Small intestine (tissue), 7 donors: ENCODE data around the gene MFAP1. TPM values are rescaled to one million over a fixed set of nuclear protein-coding genes. Genes with fewer than 3 reads are reported as not detected.
"Not testable (repeated sequence)": the region's sequence is repeated elsewhere in the genome, so short reads cannot be mapped to it uniquely, and the experiment has no call there.

Source experiments
- DNase-seq, 2 donors: peaks; one replicate each; pipeline versions ENCODE4 v3.0.0 to v3.0.0-alpha.2; 2013
- FAIRE-seq: peaks from 2 replicates; lab custom pipeline; 2012; peaks lifted over from hg19 to GRCh38; lab: Jason Lieb, UNC
- H3K27ac ChIP-seq, 3 donors: one replicate each; pipeline ENCODE4 v1.5.1; 2013; ENCODE audit warnings: low read length in 2 of 3, mild to moderate bottlenecking in 2 of 3, control low read depth in 1 of 3, inconsistent platforms in 1 of 3, low read depth in 1 of 3, moderate library complexity in 1 of 3
- H3K27me3 ChIP-seq, 3 donors: one replicate each; pipeline ENCODE4 v1.6.1; 2013; ENCODE audit warnings: low read length in 3 of 3, inconsistent platforms in 1 of 3; ENCODE audit not compliant: control insufficient read depth in 3 of 3, insufficient read depth in 3 of 3
- H3K36me3 ChIP-seq, 3 donors: one replicate each; pipeline ENCODE4 v1.6.1; 2013; ENCODE audit warnings: low read length in 3 of 3, inconsistent platforms in 1 of 3, low read depth in 1 of 3, mild to moderate bottlenecking in 1 of 3, moderate library complexity in 1 of 3; ENCODE audit not compliant: control insufficient read depth in 3 of 3, insufficient read depth in 2 of 3
- H3K4me1 ChIP-seq, 3 donors: one replicate each; pipeline ENCODE4 v1.6.1; 2013; ENCODE audit warnings: low read length in 2 of 3, inconsistent platforms in 1 of 3, low read depth in 1 of 3, mild to moderate bottlenecking in 1 of 3, moderate library complexity in 1 of 3; ENCODE audit not compliant: control insufficient read depth in 3 of 3, insufficient read depth in 2 of 3
- H3K4me3 ChIP-seq, 3 donors: one replicate each; pipeline ENCODE4 v1.5.1; 2013; ENCODE audit warnings: low read length in 3 of 3, control low read depth in 1 of 3, inconsistent platforms in 1 of 3, low read depth in 1 of 3, mild to moderate bottlenecking in 1 of 3, moderate library complexity in 1 of 3
- H3K9me3 ChIP-seq, 2 donors: one replicate each; pipeline ENCODE4 v1.6.1; 2013; ENCODE audit warnings: low read depth in 1 of 2, low read length in 1 of 2; ENCODE audit not compliant: control insufficient read depth in 2 of 2, insufficient read depth in 1 of 2
- WGBS, 3 donors: extraction: QIAGEN DNeasy Blood & Tissue Kit; methylation state at CpG; one replicate each; pipeline ENCODE4 v1.1.7; 2013; 5-methylcytosine and 5-hydroxymethylcytosine counted together
- polyA plus RNA-seq, 4 donors: library from polyadenylated mRNA; stranded (reverse) in 3 of 4; unstranded in 1 of 4; fragments of 200-250 nt in 3 of 4; fragments of 120-200 nt in 1 of 4; gene quantifications; one replicate each; pipeline versions ENCODE4 v1.2.1 to v1.2.3, GENCODE V29; 2013
- donor health status: healthy with polysubstance abuse.
- donor health status: control.
- donor health status: control.
- donor health status: Bipolar disorder and iron deficiency.
- donor health status: healthy.

The MFAP1 gene
- polyA plus RNA-seq, 4 donors, result 16.2 to 36.6 (median 19.5) TPM

- H3K9me3 ChIP-seq, result no peaks in the 10 kb centered on the region
- peaks cover 0 to 11% (median 3%) of the 10 kb centered on the region in 3 donors for H3K36me3 ChIP-seq
- DNase-seq (no peak), FAIRE-seq (no peak)
- H3K27me3 ChIP-seq, result no peaks in the 10 kb centered on the region
- H3K27ac ChIP-seq, result no peak overlapping the region
- WGBS, 3 donors, result 66 to 68% (median 68%) methylated on average over 4 of the region's 4 CpGs
- no peak overlapping the region for H3K4me3 ChIP-seq
- H3K4me1 ChIP-seq, result no peaks in the 10 kb centered on the region
Measured at GRCh38 chr15:43859546-43859945, 35.1 kb upstream of the MFAP1 start.

DNA sequence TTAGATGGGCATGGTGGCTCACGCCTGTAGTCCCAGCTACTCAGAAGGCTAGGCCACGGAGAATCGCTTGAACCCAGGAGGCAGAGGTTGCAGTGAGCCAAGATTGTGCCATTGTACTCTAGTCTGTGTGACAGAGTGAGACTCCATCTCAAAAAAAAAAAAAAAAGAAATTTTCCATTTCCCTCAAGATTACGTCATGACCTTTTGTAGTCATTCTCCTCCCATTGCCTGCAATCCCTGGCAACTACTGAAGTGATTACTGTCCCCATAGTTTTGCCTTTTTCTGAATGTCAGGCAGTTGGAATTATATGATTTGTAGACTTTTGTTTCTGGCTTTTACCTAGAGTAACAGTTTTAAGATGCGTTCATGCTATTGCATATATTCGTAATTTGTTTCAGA lies 30.3 kb upstream of the MFAP1 start:
- DNase-seq, result no peak
- H3K4me3 ChIP-seq, result no peak overlapping the region
- FAIRE-seq, result no peak
- H3K36me3 ChIP-seq, result peaks cover 0 to 11% (median 3%) of the 10 kb centered on the region in 3 donors
- H3K4me1 ChIP-seq, result no peaks in the 10 kb centered on the region
- H3K27ac ChIP-seq, result no peak overlapping the region
- no peaks in the 10 kb centered on the region for H3K9me3 ChIP-seq
- H3K27me3 ChIP-seq, result no peaks in the 10 kb centered on the region
- WGBS, 3 donors, result 95 to 100% (median 99%) methylated on average over 6 of the region's 6 CpGs

GRCh38 chr15:43852607-43853006 lies 28.1 kb upstream of the MFAP1 start:
- Histone ChIP-seq H3K9me3 (no peaks in the 10 kb centered on the region), H3K4me3 (no peak overlapping the region), H3K27ac (no peak overlapping the region), H3K27me3 (no peaks in the 10 kb centered on the region), H3K36me3 (peaks cover 0 to 13% (median 0%) of the 10 kb centered on the region in 3 donors), H3K4me1 (no peaks in the 10 kb centered on the region)
- FAIRE-seq (no peak), DNase-seq (no peak)
- 98 to 99% (median 98%) methylated on average over 4 of the region's 4 CpGs for WGBS, 3 donors

GRCh38 chr15:43851251-43851650 lies 26.8 kb upstream of the MFAP1 start:
- FAIRE-seq, result no peak
- H3K4me1 ChIP-seq, result no peaks in the 10 kb centered on the region
- WGBS, 3 donors, result 96 to 99% (median 99%) methylated on average over 3 of the region's 3 CpGs
- no peak overlapping the region for H3K4me3 ChIP-seq
- DNase-seq, result no peak
- no peaks in the 10 kb centered on the region for H3K9me3 ChIP-seq
- H3K27me3 ChIP-seq, result no peaks in the 10 kb centered on the region
- peaks cover 0 to 17% (median 0%) of the 10 kb centered on the region in 3 donors for H3K36me3 ChIP-seq
- H3K27ac ChIP-seq, result no peak overlapping the region

DNA sequence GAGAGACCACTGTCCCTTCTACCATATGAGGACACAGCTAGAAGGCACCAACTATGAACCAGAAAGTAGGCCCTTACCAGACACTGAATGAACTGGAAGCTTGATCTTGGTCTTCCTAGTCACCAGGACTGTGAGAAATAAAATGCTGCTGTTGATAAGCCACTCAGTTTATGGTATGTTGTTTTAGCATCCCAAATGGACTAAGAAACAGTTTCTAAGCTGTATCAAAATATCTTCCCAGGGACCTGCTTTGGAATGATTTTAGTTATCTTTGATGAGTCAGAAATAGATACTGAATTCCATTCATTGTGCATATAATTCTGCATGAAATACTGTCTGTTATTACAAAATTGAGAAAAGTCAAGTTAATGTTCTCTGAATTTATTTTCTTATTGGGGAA lies 20.9 kb upstream of the MFAP1 start:
- DNase-seq (no peak), FAIRE-seq (no peak)
- H3K4me1 ChIP-seq, result no peaks in the 10 kb centered on the region
- H3K27me3 ChIP-seq, result no peaks in the 10 kb centered on the region
- H3K27ac ChIP-seq, result no peak overlapping the region
- H3K9me3 ChIP-seq, result no peaks in the 10 kb centered on the region
- peaks cover 0 to 15% (median 2%) of the 10 kb centered on the region in 3 donors for H3K36me3 ChIP-seq
- H3K4me3 ChIP-seq, result no peak overlapping the region

DNA sequence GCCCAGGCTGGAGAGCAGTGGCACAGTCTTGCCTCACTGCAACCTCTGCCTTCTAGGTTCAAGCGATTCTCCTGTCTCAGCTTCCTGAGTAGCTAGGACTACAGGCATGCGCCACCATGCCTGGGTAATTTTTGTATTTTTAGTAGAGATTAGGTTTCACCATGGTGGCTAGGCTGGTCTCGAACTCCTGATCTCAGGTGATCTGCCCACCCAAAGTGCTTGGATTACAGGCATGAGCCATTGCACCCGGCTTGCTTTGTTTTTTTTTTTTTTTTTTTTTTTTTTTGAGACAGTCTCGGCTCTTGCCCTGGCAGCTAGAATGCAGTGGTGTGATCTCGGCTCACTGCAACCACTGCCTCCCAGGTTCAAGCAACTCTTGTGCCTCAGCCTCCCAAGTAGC lies 8.0 kb upstream of the MFAP1 start:
- peaks cover 0 to 14% (median 7%) of the 10 kb centered on the region in 3 donors for H3K36me3 ChIP-seq
- not testable (repeated sequence) for FAIRE-seq, H3K9me3 ChIP-seq, H3K27me3 ChIP-seq, H3K27ac ChIP-seq, H3K4me1 ChIP-seq, DNase-seq, H3K4me3 ChIP-seq
- WGBS, 3 donors, result 88 to 96% (median 91%) methylated on average over 5 to 6 of the region's 6 CpGs

DNA sequence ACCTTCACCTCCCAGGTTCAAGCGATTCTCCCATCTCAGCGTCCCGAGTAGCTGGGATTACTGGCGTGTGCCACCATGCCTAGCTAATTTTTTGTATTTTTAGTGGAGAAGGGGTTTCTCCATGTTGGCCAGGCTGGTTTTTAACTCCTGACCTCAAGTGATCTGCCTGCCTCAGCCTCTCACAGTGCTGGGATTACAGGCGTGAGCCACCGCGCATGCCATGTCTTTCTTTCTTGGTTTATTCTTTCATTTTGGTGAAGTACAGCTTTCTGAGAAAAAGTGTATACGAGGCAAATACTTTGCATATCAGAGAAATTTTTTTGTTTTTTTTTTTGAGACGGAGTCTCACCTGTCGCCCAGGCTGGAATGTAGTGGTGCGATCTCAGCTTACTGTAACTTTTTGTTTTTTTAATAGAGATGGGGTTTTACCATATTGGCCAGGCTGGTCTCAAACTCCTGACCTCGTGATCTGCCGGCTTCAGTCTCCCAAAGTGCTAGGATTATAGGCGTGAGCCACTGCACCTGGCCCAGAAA lies 7.1 kb upstream of the MFAP1 start:
- H3K9me3 ChIP-seq, DNase-seq, H3K27ac ChIP-seq, H3K4me1 ChIP-seq, FAIRE-seq, H3K4me3 ChIP-seq, H3K27me3 ChIP-seq: not testable (repeated sequence)
- 92 to 94% (median 93%) methylated on average over 14 of the region's 14 CpGs for WGBS, 3 donors
- peaks cover 0 to 14% (median 7%) of the 10 kb centered on the region in 3 donors for H3K36me3 ChIP-seq

DNA sequence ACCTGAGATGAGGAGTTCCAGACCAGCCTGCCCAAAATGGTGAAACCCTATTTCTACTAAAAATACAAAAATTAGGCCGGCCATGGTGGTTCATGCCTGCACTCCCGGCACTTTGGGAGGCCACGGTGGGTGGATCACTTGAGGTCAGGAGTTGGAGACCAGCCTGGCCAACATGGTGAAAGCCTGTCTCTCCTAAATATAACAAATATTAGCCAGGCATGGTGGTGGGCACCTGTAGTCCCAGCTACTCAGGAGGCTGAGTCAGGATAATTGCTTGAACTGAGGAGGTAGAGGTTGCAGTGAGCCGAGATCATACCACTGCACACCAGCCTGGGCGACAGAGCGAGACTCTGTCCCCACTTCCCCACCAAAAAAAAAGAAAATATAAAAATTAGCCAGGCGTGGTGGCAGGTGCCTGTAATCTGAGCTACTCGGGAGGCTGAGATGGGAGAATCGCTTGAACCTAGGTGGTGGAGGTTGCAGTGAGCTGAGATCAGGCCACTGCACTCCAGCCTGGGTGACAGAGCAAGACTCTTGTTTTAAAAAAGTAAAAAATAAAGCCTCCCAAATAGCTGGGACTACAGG lies 6.3 kb upstream of the MFAP1 start:
- not testable (repeated sequence) for H3K27me3 ChIP-seq, DNase-seq, H3K9me3 ChIP-seq, H3K27ac ChIP-seq, H3K4me1 ChIP-seq, FAIRE-seq, H3K4me3 ChIP-seq
- peaks cover 0 to 13% (median 7%) of the 10 kb centered on the region in 3 donors for H3K36me3 ChIP-seq
- WGBS, 3 donors, result 94 to 96% (median 95%) methylated on average over 9 of the region's 9 CpGs
